Activated naive CD8-positive, alpha-beta T cell treated with anti-CD3 and anti-CD28 coated beads, Interleukin-2, amount 10 ng/mL, durations not matched to agents 7 days and 5 days (primary cell): Measurements from ENCODE around the gene EIF2AK3. TPM values are rescaled to one million over a fixed set of nuclear protein-coding genes. Genes with fewer than 3 reads are reported as not detected.

Experiments used
- ATAC-seq: fragments of 150-1000 bp; cut with Tn5 transposase; one replicate; pipeline ENCODE4 v1.10.0; 2021; ENCODE audit warnings: low read depth, moderate library complexity
- POLR2A ChIA-PET: fragments of 350-600 bp; sonication (Branson Sonifier 250); formaldehyde crosslinking; loops from one replicate; lab custom pipeline; 2021; ENCODE audit warnings: antibody characterized with exemption; lab: Charles Lee
- DNase-seq: peaks from one replicate; pipeline ENCODE4 v3.0.0; 2021
- H3K27ac Mint-ChIP-seq: one replicate; pipeline ENCODE4 v1.8.0; 2022; ENCODE audit warnings: mild to moderate bottlenecking, mixed read lengths
- H3K27me3 Mint-ChIP-seq: one replicate; pipeline ENCODE4 v1.8.0; 2022; ENCODE audit warnings: mild to moderate bottlenecking, moderate library complexity, mixed read lengths
- H3K36me3 Mint-ChIP-seq: one replicate; pipeline ENCODE4 v1.8.0; 2021; ENCODE audit warnings: mild to moderate bottlenecking, mixed read lengths
- H3K4me1 Mint-ChIP-seq: one replicate; pipeline ENCODE4 v1.8.0; 2021; ENCODE audit warnings: mixed read lengths
- H3K4me3 Mint-ChIP-seq: one replicate; pipeline ENCODE4 v1.8.0; 2022; ENCODE audit warnings: mild to moderate bottlenecking, moderate library complexity, mixed read lengths
- H3K9me3 Mint-ChIP-seq: one replicate; pipeline ENCODE4 v1.8.0; 2021; ENCODE audit warnings: mixed read lengths
- total RNA-seq, 2 experiments: library from RNA; stranded (reverse); gene quantifications; one replicate each; pipeline ENCODE4 v1.2.3, GENCODE V29; 2021

The EIF2AK3 gene
- total RNA-seq, 2 experiments from 2014 or later: 18.4 to 19.5 TPM

GRCh38 chr2:88540346-88540745 lies 86.9 kb downstream of the EIF2AK3 start:
- H3K27ac Mint-ChIP-seq: no peak overlapping the region
- POLR2A ChIA-PET: no interaction called here
- no peak for ATAC-seq
- peaks cover 2% of the 10 kb centered on the region for H3K36me3 Mint-ChIP-seq
- H3K4me3 Mint-ChIP-seq: no peak overlapping the region
- peaks cover 1% of the 10 kb centered on the region for H3K9me3 Mint-ChIP-seq
- no peaks in the 10 kb centered on the region for H3K4me1 Mint-ChIP-seq
- DNase-seq: no peak
- peaks cover 10% of the 10 kb centered on the region for H3K27me3 Mint-ChIP-seq

DNA sequence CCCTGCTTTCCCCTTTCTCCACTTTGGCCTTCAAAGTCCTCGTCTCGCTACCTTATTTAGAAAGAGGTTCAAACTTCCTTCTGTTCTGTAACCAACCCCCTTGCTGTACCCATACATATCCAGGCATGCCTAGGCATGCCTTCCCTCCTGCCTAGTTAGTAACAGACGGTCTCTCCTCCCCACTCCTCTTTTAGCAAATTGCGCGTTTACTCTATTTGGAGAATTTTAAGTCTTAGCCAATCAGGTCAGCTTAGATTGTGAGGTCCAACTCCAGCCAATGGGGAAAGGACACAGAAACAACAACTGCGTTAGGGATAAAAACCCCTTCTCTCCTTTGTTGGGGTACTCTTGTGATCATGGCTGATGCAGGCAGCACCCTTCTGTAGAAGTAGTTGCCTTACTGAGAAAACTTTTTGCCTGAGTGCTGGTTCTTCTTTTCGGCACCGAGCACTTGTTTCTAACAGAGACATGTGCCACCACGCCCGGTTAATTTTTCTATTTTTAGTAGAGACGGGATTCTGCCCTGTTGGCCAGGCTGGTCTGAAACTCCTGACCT lies 88.8 kb downstream of the EIF2AK3 start:
- Mint-ChIP-seq H3K36me3 (peaks cover 2% of the 10 kb centered on the region), H3K4me1 (no peaks in the 10 kb centered on the region), H3K27ac (no peak overlapping the region), H3K9me3 (peaks cover 1% of the 10 kb centered on the region), H3K4me3 (no peak overlapping the region), H3K27me3 (peaks cover 10% of the 10 kb centered on the region)
- ATAC-seq (no peak), DNase-seq (no peak)
- POLR2A ChIA-PET: no interaction called here

DNA sequence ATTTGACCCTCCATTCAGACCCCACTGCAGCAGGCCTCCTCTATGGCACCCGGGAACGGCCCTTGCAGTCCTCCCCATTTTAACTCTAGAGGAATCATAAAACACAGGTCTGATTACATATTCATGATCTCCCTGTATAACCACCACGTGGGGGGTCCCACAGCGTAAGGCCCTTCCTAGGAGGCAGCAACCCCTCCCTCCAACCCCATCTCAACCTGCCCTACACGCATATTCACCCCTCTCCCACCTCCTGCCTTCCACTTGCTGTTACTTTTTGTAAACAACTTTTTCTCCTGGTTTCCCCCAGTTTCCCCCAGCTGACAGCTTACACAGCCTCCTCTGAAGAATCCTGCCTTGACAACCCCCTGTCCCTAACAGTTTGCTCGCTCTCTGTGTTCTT lies 89.6 kb downstream of the EIF2AK3 start:
- H3K36me3 Mint-ChIP-seq: peaks cover 2% of the 10 kb centered on the region
- POLR2A ChIA-PET: no interaction called here
- no peak overlapping the region for H3K27ac Mint-ChIP-seq
- H3K4me3 Mint-ChIP-seq: no peak overlapping the region
- peaks cover 1% of the 10 kb centered on the region for H3K9me3 Mint-ChIP-seq
- no peak for DNase-seq
- no peak for ATAC-seq
- peaks cover 10% of the 10 kb centered on the region for H3K27me3 Mint-ChIP-seq
- no peaks in the 10 kb centered on the region for H3K4me1 Mint-ChIP-seq

- no peaks in the 10 kb centered on the region for H3K9me3 Mint-ChIP-seq
- no peaks in the 10 kb centered on the region for H3K4me1 Mint-ChIP-seq
- no peaks in the 10 kb centered on the region for H3K27me3 Mint-ChIP-seq
- H3K27ac Mint-ChIP-seq: no peak overlapping the region
- ATAC-seq: no peak
- POLR2A ChIA-PET: no interaction called here
- no peaks in the 10 kb centered on the region for H3K36me3 Mint-ChIP-seq
- DNase-seq: no peak
- no peak overlapping the region for H3K4me3 Mint-ChIP-seq
These were observed 97.2 kb downstream of the EIF2AK3 start for GRCh38 chr2:88530081-88530480.

GRCh38 chr2:88521445-88522073 lies 105.7 kb downstream of the EIF2AK3 start:
- POLR2A ChIA-PET: no interaction called here
- H3K36me3 Mint-ChIP-seq: no peaks in the 10 kb centered on the region

DNA sequence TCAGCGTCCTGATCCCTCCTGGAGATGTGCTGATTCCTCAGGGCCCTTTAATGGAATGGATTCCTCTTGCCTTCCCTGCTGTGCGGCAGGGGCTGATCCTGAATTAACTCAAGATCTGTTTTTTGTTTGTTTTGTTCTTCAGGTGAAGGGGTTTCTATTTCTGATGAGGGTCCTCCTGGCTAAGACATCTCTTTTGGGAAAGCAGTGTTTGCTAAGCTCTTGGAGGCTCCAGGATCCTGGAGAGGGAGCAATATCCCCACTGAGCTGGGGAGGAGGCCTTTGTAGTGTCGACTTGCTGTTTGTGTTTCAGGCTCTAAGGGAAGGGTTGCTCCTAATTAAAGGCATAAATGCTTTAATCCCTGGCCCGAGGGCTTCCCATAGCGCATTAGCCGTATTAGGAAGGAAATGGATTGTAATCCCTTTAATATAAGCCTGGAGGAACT lies 109.5 kb downstream of the EIF2AK3 start:
- Mint-ChIP-seq H3K4me3 (no peak overlapping the region), H3K36me3 (no peaks in the 10 kb centered on the region), H3K4me1 (no peaks in the 10 kb centered on the region), H3K9me3 (no peaks in the 10 kb centered on the region), H3K27me3 (peaks cover 10% of the 10 kb centered on the region), H3K27ac (no peak overlapping the region)
- DNase-seq (no peak), ATAC-seq (no peak)
- POLR2A ChIA-PET: no interaction called here

More at GRCh38 chr2:88521445-88522073, 105.7 kb downstream of the EIF2AK3 start:
- H3K4me3 Mint-ChIP-seq: no peak overlapping the region
- DNase-seq (no peak), ATAC-seq (no peak)
- no peak overlapping the region for H3K27ac Mint-ChIP-seq
- H3K4me1 Mint-ChIP-seq: no peaks in the 10 kb centered on the region
- H3K27me3 Mint-ChIP-seq: peaks cover 10% of the 10 kb centered on the region
- no peaks in the 10 kb centered on the region for H3K9me3 Mint-ChIP-seq

Other genes starting within 250 kb of the EIF2AK3 start
- not detected for gene FOXI3, start 174.8 kb downstream of the EIF2AK3 start, total RNA-seq
- gene RPIA, start 64.2 kb upstream of the EIF2AK3 start, total RNA-seq: 10 to 100 TPM; 36.9 to 37.5 TPM